Uterus (tissue), 4 donors: ENCODE data around the gene NPTX1. TPM values are rescaled to one million over a fixed set of nuclear protein-coding genes. Genes with fewer than 3 reads are reported as not detected.

ENCODE experiments used
- DNase-seq, 2 donors: peaks; one replicate each; pipeline ENCODE4 v3.0.0-alpha.2; 2019 to 2020
- H3K27ac ChIP-seq, 2 donors: fragments of 200-600 bp; sonication (generic); 1 replicate in 1 of 2; 2 replicates in 1 of 2; pipeline ENCODE4 v1.5.1; 2016 to 2018
- H3K27me3 ChIP-seq, 2 donors: fragments of 200-600 bp; sonication (generic); one replicate each; pipeline ENCODE4 v1.5.1; 2018 to 2019; ENCODE audit warnings: control low read depth in 1 of 2
- H3K36me3 ChIP-seq, 2 donors: fragments of 200-600 bp; sonication (generic); one replicate each; pipeline ENCODE4 v1.5.1; 2019; ENCODE audit warnings: control low read depth in 1 of 2
- H3K4me1 ChIP-seq, 2 donors: fragments of 200-600 bp; sonication (generic); one replicate each; pipeline ENCODE4 v1.5.1; 2018 to 2019; ENCODE audit warnings: control low read depth in 1 of 2
- H3K4me3 ChIP-seq, 2 donors: fragments of 200-600 bp; sonication (generic); 1 replicate in 1 of 2; 2 replicates in 1 of 2; pipeline ENCODE4 v1.5.1; 2018 to 2019; ENCODE audit warnings: mild to moderate bottlenecking in 1 of 2
- H3K9me3 ChIP-seq, 2 donors: fragments of 200-600 bp; sonication (generic); one replicate each; pipeline ENCODE4 v1.5.1; 2019; ENCODE audit warnings: control low read depth in 1 of 2
- POLR2A ChIP-seq, 2 donors: fragments of 450-650 bp; IDR thresholded peaks; one replicate each; pipeline ENCODE4 v1.6.1; 2016; ENCODE audit warnings: antibody characterized with exemption in 2 of 2, mild to moderate bottlenecking in 1 of 2, moderate library complexity in 1 of 2
- intact Hi-C: fragments of 100-400 bp; cut with DNase I; formaldehyde crosslinking; loops from one replicate; pipeline ENCODE4 v1.15.1; 2023; ENCODE audit warnings: low total_unique reads
- total RNA-seq, 4 donors: library from RNA; depleted of rRNA in 3 of 4; stranded (reverse); fragments of >200 nt in 3 of 4; gene quantifications; one replicate each; pipeline versions ENCODE4 v1.1.0 to v1.2.4, GENCODE V29; 2014 to 2023
- TF ChIP-seq, protein P1 (sequence below), 4 experiments: fragments of 200-600 bp in 2 of 4; fragments of 450-650 bp in 2 of 4; sonication (generic) in 2 of 4; IDR thresholded peaks; one replicate each; pipeline ENCODE4 v1.5.1; 2016 to 2019; ENCODE audit warnings: antibody characterized with exemption in 4 of 4, mild to moderate bottlenecking in 2 of 4, moderate library complexity in 1 of 4
- donor health status: DM: yes; HTN: yes; CAD: no.

The NPTX1 gene
- total RNA-seq, 4 donors from 2014 or later: 1.6 to 2.1 TPM; not detected in 2

DNA sequence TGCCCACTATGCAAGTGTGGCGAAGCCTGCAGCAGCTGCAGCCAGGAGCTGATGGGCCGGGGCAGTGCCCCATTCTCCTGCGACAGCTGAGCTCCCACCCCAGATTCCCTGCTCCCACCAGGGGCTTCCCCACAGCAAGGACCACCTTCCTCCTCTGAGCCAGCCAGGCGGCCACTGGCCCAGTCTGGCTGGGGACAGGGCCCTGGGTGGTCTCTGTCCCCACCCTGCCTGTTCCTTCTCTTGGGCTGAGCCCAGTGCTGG lies 5.6 kb upstream of the NPTX1 start:
- intact Hi-C loops: no loop called here
- TF ChIP-seq, protein P1, sequence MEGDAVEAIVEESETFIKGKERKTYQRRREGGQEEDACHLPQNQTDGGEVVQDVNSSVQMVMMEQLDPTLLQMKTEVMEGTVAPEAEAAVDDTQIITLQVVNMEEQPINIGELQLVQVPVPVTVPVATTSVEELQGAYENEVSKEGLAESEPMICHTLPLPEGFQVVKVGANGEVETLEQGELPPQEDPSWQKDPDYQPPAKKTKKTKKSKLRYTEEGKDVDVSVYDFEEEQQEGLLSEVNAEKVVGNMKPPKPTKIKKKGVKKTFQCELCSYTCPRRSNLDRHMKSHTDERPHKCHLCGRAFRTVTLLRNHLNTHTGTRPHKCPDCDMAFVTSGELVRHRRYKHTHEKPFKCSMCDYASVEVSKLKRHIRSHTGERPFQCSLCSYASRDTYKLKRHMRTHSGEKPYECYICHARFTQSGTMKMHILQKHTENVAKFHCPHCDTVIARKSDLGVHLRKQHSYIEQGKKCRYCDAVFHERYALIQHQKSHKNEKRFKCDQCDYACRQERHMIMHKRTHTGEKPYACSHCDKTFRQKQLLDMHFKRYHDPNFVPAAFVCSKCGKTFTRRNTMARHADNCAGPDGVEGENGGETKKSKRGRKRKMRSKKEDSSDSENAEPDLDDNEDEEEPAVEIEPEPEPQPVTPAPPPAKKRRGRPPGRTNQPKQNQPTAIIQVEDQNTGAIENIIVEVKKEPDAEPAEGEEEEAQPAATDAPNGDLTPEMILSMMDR (IDR thresholded peaks at IDR 0.05): no peak
- TF ChIP-seq POLR2A (IDR thresholded peaks at IDR 0.05): no peak
- no peak overlapping the region for H3K27ac ChIP-seq
- H3K36me3 ChIP-seq: no peaks in the 10 kb centered on the region
- no peaks in the 10 kb centered on the region for H3K9me3 ChIP-seq
- no peak for DNase-seq
- peaks cover 28 to 29% of the 10 kb centered on the region in 2 donors for H3K27me3 ChIP-seq
- peaks cover 0 to 14% of the 10 kb centered on the region in 2 donors for H3K4me1 ChIP-seq
- H3K4me3 ChIP-seq: no peak overlapping the region

DNA sequence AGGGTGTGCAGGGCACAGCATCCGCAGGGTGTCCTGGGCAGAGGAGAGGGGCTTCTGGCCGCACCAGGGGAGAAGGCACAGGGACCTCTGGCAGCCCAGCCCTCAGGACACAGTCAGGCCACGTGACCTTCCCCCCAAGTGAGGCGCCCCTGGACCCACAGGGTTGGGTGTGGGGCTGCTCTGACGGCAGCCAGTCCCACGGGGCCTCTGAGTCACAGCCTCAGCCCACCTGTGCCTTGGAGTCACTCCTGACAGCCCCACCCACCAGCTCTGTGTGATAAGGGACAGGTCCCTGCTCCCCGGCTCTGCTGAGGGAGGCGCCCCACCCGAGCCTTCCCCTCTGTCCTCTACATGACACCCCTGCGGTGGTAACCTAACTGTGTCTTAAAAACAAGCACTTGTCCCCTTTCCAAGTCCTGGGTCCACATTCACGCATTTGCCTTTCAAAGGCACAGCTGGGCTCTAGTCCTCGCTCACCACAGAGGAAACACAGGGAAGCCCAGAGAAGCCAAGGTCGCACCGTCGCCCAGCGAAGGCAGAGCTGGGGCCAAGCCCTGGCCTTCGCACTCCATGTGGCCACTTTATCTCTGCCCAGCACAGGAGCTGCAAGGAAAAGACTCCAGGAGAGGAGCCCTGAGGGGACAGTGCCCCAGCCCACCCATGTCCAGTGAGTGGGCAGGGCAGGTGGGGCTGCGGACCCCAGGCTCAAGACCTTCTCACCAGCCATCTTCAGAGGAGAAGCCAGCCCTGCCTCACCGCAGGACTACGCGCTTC lies 5.1 kb upstream of the NPTX1 start:
- no peak overlapping the region for H3K4me3 ChIP-seq
- intact Hi-C loops: no loop called here
- TF ChIP-seq, protein P1 (IDR thresholded peaks at IDR 0.05): no peak
- TF ChIP-seq POLR2A (IDR thresholded peaks at IDR 0.05): no peak
- H3K9me3 ChIP-seq: no peaks in the 10 kb centered on the region
- H3K27ac ChIP-seq: no peak overlapping the region
- H3K27me3 ChIP-seq: peaks cover 33% of the 10 kb centered on the region in 2 donors
- no peaks in the 10 kb centered on the region for H3K36me3 ChIP-seq
- H3K4me1 ChIP-seq: peaks cover 0 to 19% of the 10 kb centered on the region in 2 donors
- no peak for DNase-seq

DNA sequence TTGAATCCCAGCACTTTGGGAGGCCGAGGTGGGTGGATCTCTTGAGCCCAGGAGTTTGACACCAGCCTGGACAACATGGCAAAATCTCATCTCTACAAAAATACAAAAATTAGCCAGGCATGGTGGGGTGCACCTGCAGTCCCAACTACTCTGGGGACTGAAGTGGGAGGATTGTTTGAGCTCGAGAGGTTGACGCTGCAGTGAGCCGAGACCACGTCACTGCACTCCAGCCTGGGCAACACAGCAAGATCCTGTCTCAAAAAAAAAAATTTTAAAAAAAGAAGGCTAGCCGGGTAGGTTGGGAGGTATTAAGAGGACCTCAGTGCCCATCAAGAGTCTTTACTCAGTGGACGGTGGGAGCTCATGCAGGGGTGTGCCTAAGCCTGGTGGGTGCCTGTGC lies 3.8 kb upstream of the NPTX1 start:
- Histone ChIP-seq H3K4me3 (no peak overlapping the region), H3K9me3 (no peaks in the 10 kb centered on the region), H3K27ac (no peak overlapping the region), H3K36me3 (no peaks in the 10 kb centered on the region), H3K4me1 (peaks cover 0 to 31% of the 10 kb centered on the region in 2 donors), H3K27me3 (peaks cover 33 to 39% of the 10 kb centered on the region in 2 donors)
- TF ChIP-seq POLR2A (IDR thresholded peaks at IDR 0.05): no peak
- TF ChIP-seq, protein P1 (IDR thresholded peaks at IDR 0.05): no peak
- no peak for DNase-seq
- intact Hi-C loops: no loop called here

DNA sequence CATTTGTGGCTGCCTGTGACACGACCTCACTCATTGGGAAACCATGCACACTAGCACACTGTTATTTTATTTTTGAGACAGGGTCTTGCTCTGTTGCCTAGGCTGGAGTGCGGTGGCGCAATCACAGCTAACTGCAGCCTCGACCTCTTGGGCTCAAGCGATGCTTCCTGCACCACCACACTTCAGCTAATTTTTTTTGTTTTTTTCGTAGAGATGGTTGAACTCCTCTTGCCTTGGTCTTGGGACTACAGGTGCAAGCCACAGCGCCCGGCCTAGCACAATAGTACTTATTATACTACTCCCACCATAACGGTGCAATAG lies 2.8 kb upstream of the NPTX1 start:
- H3K4me1 ChIP-seq: peaks cover 0 to 35% of the 10 kb centered on the region in 2 donors
- DNase-seq: no peak
- peaks cover 40 to 43% of the 10 kb centered on the region in 2 donors for H3K27me3 ChIP-seq
- H3K27ac ChIP-seq: no peak overlapping the region
- intact Hi-C loops: no loop called here
- TF ChIP-seq POLR2A (IDR thresholded peaks at IDR 0.05): no peak
- TF ChIP-seq, protein P1 (IDR thresholded peaks at IDR 0.05): no peak
- H3K9me3 ChIP-seq: no peaks in the 10 kb centered on the region
- no peaks in the 10 kb centered on the region for H3K36me3 ChIP-seq
- no peak overlapping the region for H3K4me3 ChIP-seq

DNA sequence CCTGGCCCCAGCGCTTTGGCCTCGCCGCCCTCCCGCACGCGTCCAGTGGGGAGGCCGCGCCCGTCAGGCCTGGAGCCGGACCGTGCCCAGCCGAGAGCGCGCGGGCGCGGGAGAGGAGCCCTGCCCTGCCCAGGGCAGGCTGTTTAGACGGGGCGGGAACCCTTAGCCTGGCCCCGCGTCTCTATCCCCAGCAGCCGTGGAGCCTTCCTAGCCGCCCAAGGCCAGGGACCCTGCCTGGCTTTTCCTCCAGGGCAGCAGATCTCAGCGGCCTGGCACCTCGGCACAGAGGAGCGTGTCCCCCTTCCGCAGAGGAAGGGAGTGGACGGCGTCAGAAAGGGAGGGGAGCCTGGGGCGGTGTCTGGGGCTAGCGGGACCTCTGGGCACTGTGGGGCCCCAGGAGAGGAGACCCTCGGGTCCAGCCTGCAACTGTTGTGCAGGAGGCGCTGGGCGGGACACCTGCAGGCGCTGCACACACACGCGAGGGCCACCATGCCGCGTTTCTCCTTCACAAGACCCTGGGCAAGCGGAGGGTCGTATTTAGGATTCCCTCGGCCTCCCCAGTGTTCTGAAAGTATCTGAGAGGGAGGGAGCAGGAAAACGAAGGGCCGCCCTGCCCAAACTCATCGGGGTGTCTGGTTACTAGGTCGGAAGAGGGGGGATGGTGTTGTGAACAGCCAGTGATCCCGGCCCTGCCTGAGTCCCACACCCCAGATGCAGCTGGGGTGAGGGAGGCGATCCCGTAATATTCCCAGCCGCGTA lies 2.3 kb upstream of the NPTX1 start:
- no peaks in the 10 kb centered on the region for H3K9me3 ChIP-seq
- peak overlapping the region in 1 of 2 donors; percentile 17 for H3K4me3 ChIP-seq
- TF ChIP-seq, protein P1 (IDR thresholded peaks at IDR 0.05): no peak
- no peak for TF ChIP-seq POLR2A (IDR thresholded peaks at IDR 0.05)
- H3K4me1 ChIP-seq: peaks cover 0 to 35% of the 10 kb centered on the region in 2 donors
- DNase-seq: no peak
- intact Hi-C loops: no loop called here
- no peak overlapping the region for H3K27ac ChIP-seq
- peaks cover 43% of the 10 kb centered on the region in 2 donors for H3K27me3 ChIP-seq
- no peaks in the 10 kb centered on the region for H3K36me3 ChIP-seq
